Activated T-cell treated with anti-CD3 and anti-CD28 coated beads, Interleukin-2, amount 50 U/mL, for 4 hours (primary cell): ENCODE measurements around the gene CA5A. TPM values are rescaled to one million over a fixed set of nuclear protein-coding genes. Genes with fewer than 3 reads are reported as not detected.

Experiments
- total RNA-seq, 3 donors: library from RNA; stranded (reverse); gene quantifications; one replicate each; pipeline ENCODE4 v1.2.1, GENCODE V29; 2021

Gene CA5A
- total RNA-seq, 3 donors from 2014 or later, result 0.43 TPM; not detected in 2

Other genes with a start within 250 kb of the CA5A start
- gene KLHDC4, start 170.5 kb downstream of the CA5A start, total RNA-seq, result 10 to 100 TPM; 71.6 to 78.1 (median 76.0) TPM
- gene SLC7A5, start 67.0 kb downstream of the CA5A start, total RNA-seq, result 100 to 1,000 TPM; 814 to 984 (median 886) TPM
- 10 to 100 TPM; 25.2 to 29.4 (median 25.9) TPM for gene BANP, start 14.9 kb upstream of the CA5A start, total RNA-seq